Esophagus muscularis mucosa (tissue), 3 donors: ENCODE results near the gene PLET1.

Experiments used
- CTCF ChIP-seq, 3 experiments: fragments of 200-600 bp in 2 of 3; fragments of 450-650 bp in 1 of 3; sonication (generic) in 2 of 3; IDR thresholded peaks; one replicate each; pipeline ENCODE4 v1.5.1; 2017 to 2019; ENCODE audit warnings: antibody characterized with exemption in 3 of 3, mild to moderate bottlenecking in 2 of 3, moderate library complexity in 1 of 3
- POLR2A ChIP-seq: fragments of 450-650 bp; IDR thresholded peaks from one replicate; pipeline ENCODE4 v1.6.1; 2017; ENCODE audit warnings: antibody characterized with exemption, moderate library complexity, mild to moderate bottlenecking, low read depth

- TF ChIP-seq POLR2A (no peak), CTCF (IDR thresholded peaks at IDR 0.05) (no peak)
Measured at GRCh38 chr11:112215621-112216020, 45.0 kb downstream of the PLET1 start.
